Measurements from ENCODE around the gene CFAP57. TPM values are rescaled to one million over a fixed set of nuclear protein-coding genes. Genes with fewer than 3 reads are reported as not detected.

CFAP57 gene
- total and polyA plus RNA-seq, 9 of the 15 experiments (the other 6 are each of a cell fraction or from before 2014, with no cell fraction given) = 0.04 to 0.22 (median 0.07) TPM; not detected in 3

- TF ChIP-seq ZNF277 (CRISPR knock-in tag; IDR thresholded peaks at IDR 0.05; ENCODE audit: borderline replicate concordance) = no peak
- TF ChIP-seq KDM2B (CRISPR knock-in tag; IDR thresholded peaks at IDR 0.05) = no peak
- no peak for TF ChIP-seq NONO (IDR thresholded peaks at IDR 0.05; ENCODE audit: low read depth in 2 of 2, low read length in 1 of 2)
- no peak for TF ChIP-seq SIN3B (IDR thresholded peaks at IDR 0.05; ENCODE audit: low read depth)
- TF ChIP-seq ZNF707 (CRISPR knock-in tag; conservative IDR thresholded peaks at IDR 0.05) = no peak
- no peak for TF ChIP-seq ZNF134 (CRISPR knock-in tag; conservative IDR thresholded peaks at IDR 0.05)
- TF ChIP-seq ARID2 (IDR thresholded peaks at IDR 0.05) = peak; percentile 95
- TF ChIP-seq JUND (IDR thresholded peaks at IDR 0.05; ENCODE audit: borderline replicate concordance, low read depth, low read length) = 0 out of 2 replicates have a peak, but pooled peaks have one; percentile 34
- no peak; the same call in 2 of the 3 replicates for TF ChIP-seq JUND (tag; IDR thresholded peaks at IDR 0.05; ENCODE audit: borderline replicate concordance, low read depth, low read length)
- TF ChIP-seq MAZ (CRISPR knock-in tag; conservative IDR thresholded peaks at IDR 0.05 in 1 of 2, IDR thresholded peaks at IDR 0.05 in 1 of 2) = peak in 1 of 2 experiments; percentile 21; a peak in 1 of 4 replicates
- TF ChIP-seq PRPF4 (IDR thresholded peaks at IDR 0.05; ENCODE audit: insufficient read depth, low read depth, low read length, poor library complexity, severe bottlenecking) = no peak
- no peak; the same call in 1 of the 2 replicates for TF ChIP-seq CBFB (CRISPR knock-in tag; IDR thresholded peaks at IDR 0.05)
- no peak for TF ChIP-seq ZSCAN32 (CRISPR knock-in tag; IDR thresholded peaks at IDR 0.05)
- no peak for TF ChIP-seq FOXP1 (CRISPR knock-in tag; IDR thresholded peaks at IDR 0.05)
- no peak for TF ChIP-seq KAT8 (IDR thresholded peaks at IDR 0.05; ENCODE audit: low read depth)
- TF ChIP-seq HBP1 (CRISPR knock-in tag; IDR thresholded peaks at IDR 0.05) = no peak
- TF ChIP-seq ZBTB17 (CRISPR knock-in tag; IDR thresholded peaks at IDR 0.05) = no peak
- no peak for TF ChIP-seq BHLHE40 (IDR thresholded peaks at IDR 0.05; ENCODE audit: low read length)
- no peak for TF ChIP-seq ZNF780A (CRISPR knock-in tag; IDR thresholded peaks at IDR 0.05)
- TF ChIP-seq ZFP1 (CRISPR knock-in tag; IDR thresholded peaks at IDR 0.05) = no peak
- TF ChIP-seq EWSR1 (IDR thresholded peaks at IDR 0.05; ENCODE audit: borderline replicate concordance, low read depth, partially characterized antibody) = no peak
- TF ChIP-seq CHD4 (IDR thresholded peaks at IDR 0.05; ENCODE audit: insufficient read depth, insufficient replicate concordance, low read depth, low read length, poor library complexity, severe bottlenecking) = no peak
- 0 out of 2 replicates have a peak, but pooled peaks have one; percentile 18 for TF ChIP-seq ZBTB33 (CRISPR knock-in tag; IDR thresholded peaks at IDR 0.05)
- TF ChIP-seq PHB (CRISPR knock-in tag; IDR thresholded peaks at IDR 0.05) = no peak
- no peak for TF ChIP-seq RHOXF2B (CRISPR knock-in tag; conservative IDR thresholded peaks at IDR 0.05)
Measured at GRCh38 chr1:43227143-43227764, 55.1 kb downstream of the CFAP57 start (continued).

All from K562 (cell line).